Measurements from ENCODE around the gene COG2.

Gene COG2

DNA sequence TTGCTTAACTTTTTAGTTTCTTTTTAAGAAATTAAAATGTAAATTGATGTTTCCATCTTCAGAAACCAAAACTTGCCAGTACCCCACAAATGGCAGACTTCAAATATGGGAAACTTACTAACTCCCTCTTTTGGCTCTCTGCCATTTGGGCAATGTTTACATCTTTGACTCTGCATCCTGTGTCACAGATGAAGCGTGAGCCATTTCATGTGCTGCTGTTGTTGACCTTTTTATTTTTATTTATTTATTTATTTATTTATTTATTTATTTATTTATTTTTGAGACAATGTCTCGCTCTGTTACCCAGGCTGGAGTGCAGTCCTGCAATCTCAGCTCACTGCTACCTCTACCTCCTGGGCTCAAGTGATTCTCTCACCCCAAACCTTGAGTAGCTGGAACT is 16.0 kb upstream of the COG2 start:
- Histone ChIP-seq H3K4me3 (ENCODE audit: low read depth, low read length) (no peak overlapping the region), H3K27ac (ENCODE audit: extremely low read depth, low read depth, low read length) (no peak overlapping the region), H3K9me3 (ENCODE audit: control insufficient read depth, insufficient read depth, low read depth, low read length) (no peaks in the 10 kb centered on the region), H3K4me1 (ENCODE audit: control insufficient read depth, insufficient read depth, low read length) (no peaks in the 10 kb centered on the region), H3K36me3 (ENCODE audit: control insufficient read depth in 2 of 2, insufficient read depth in 1 of 2, low read length in 2 of 2) (no peaks in the 10 kb centered on the region)
- ChIA-PET CTCF (interaction anchor here (0.8 to 1.2 kb wide), 4 partner anchors 10 to 78 kb away, joined by 3 to 6 read pairs (median 4); no protein-coding TSS in a partner anchor), POLR2A (no interaction called here)
- TF ChIP-seq ZNF16 (tag by site-specific recombination; IDR thresholded peaks at IDR 0.05; ENCODE audit: low read depth) (no peak), ZNF426 (tag by site-specific recombination; IDR thresholded peaks at IDR 0.05) (peak; percentile 86), ZNF623 (tag by site-specific recombination; IDR thresholded peaks at IDR 0.05) (peak; percentile 83), ZNF621 (tag by site-specific recombination; IDR thresholded peaks at IDR 0.05) (no peak), ZNF654 (tag by site-specific recombination; IDR thresholded peaks at IDR 0.05; ENCODE audit: low read depth) (no peak), ZNF677 (tag by site-specific recombination; IDR thresholded peaks at IDR 0.05) (no peak), ZNF19 (tag by site-specific recombination; IDR thresholded peaks at IDR 0.05; ENCODE audit: low read depth) (0 out of 2 replicates have a peak, but pooled peaks have one; percentile 60), ZNF76 (tag by site-specific recombination; IDR thresholded peaks at IDR 0.05; ENCODE audit: borderline replicate concordance, low read depth) (no peak), ZNF473 (tag by site-specific recombination; IDR thresholded peaks at IDR 0.05) (no peak), ZNF555 (tag by site-specific recombination; conservative IDR thresholded peaks at IDR 0.05) (peak; percentile 94), ZFP3 (tag by site-specific recombination; IDR thresholded peaks at IDR 0.05; ENCODE audit: low read depth) (0 out of 2 replicates have a peak, but pooled peaks have one; percentile 24), ZNF140 (tag by site-specific recombination; IDR thresholded peaks at IDR 0.05) (peak; percentile 81), AEBP2 (tag by site-specific recombination; IDR thresholded peaks at IDR 0.05; ENCODE audit: borderline replicate concordance) (0 out of 2 replicates have a peak, but pooled peaks have one; percentile 13), ZNF785 (tag by site-specific recombination; IDR thresholded peaks at IDR 0.05) (no peak), GFI1B (tag by site-specific recombination; IDR thresholded peaks at IDR 0.05) (peak; percentile 64; the same call in 1 of the 2 replicates), ZNF510 (tag by site-specific recombination; IDR thresholded peaks at IDR 0.05; ENCODE audit: insufficient replicate concordance) (peak; percentile 78), ZNF776 (tag by site-specific recombination; IDR thresholded peaks at IDR 0.05; ENCODE audit: borderline replicate concordance) (no peak), ZNF629 (tag by site-specific recombination; IDR thresholded peaks at IDR 0.05) (peak; percentile 41; the same call in 1 of the 2 replicates), ZNF335 (tag by site-specific recombination; conservative IDR thresholded peaks at IDR 0.05) (no peak), ZNF791 (tag by site-specific recombination; IDR thresholded peaks at IDR 0.05) (0 out of 2 replicates have a peak, but pooled peaks have one; percentile 76), WT1 (tag by site-specific recombination; IDR thresholded peaks at IDR 0.05) (0 out of 2 replicates have a peak, but pooled peaks have one; percentile 17), ZNF707 (tag by site-specific recombination; IDR thresholded peaks at IDR 0.05) (no peak), HOXA7 (CRISPR knock-in tag; IDR thresholded peaks at IDR 0.05; ENCODE audit: borderline replicate concordance) (no peak), ZNF175 (tag by site-specific recombination; IDR thresholded peaks at IDR 0.05) (no peak), ZNF433 (tag by site-specific recombination; IDR thresholded peaks at IDR 0.05; ENCODE audit: low read depth) (peak; percentile 91), YY2 (tag by site-specific recombination; IDR thresholded peaks at IDR 0.05) (no peak), ZNF394 (tag by site-specific recombination; IDR thresholded peaks at IDR 0.05; ENCODE audit: borderline replicate concordance) (peak; percentile 93), ZNF10 (tag by site-specific recombination; IDR thresholded peaks at IDR 0.05) (no peak), OVOL3 (tag by site-specific recombination; IDR thresholded peaks at IDR 0.05) (0 out of 2 replicates have a peak, but pooled peaks have one; percentile 28), ZNF664 (tag by site-specific recombination; IDR thresholded peaks at IDR 0.05) (peak; percentile 76), ZNF843 (tag by site-specific recombination; IDR thresholded peaks at IDR 0.05) (no peak)
- TF ChIP-seq, protein P1, sequence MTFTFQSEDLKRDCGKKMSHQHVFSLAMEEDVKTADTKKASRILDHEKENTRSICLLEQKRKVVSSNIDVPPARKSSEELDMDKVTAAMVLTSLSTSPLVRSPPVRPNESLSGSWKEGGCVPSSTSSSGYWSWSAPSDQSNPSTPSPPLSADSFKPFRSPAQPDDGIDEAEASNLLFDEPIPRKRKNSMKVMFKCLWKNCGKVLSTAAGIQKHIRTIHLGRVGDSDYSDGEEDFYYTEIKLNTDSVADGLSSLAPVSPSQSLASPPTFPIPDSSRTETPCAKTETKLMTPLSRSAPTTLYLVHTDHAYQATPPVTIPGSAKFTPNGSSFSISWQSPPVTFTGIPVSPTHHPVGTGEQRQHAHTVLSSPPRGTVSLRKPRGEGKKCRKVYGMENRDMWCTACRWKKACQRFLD (tag by site-specific recombination; IDR thresholded peaks at IDR 0.05), result 0 out of 2 replicates have a peak, but pooled peaks have one; percentile 75
- TF ChIP-seq, protein P2, sequence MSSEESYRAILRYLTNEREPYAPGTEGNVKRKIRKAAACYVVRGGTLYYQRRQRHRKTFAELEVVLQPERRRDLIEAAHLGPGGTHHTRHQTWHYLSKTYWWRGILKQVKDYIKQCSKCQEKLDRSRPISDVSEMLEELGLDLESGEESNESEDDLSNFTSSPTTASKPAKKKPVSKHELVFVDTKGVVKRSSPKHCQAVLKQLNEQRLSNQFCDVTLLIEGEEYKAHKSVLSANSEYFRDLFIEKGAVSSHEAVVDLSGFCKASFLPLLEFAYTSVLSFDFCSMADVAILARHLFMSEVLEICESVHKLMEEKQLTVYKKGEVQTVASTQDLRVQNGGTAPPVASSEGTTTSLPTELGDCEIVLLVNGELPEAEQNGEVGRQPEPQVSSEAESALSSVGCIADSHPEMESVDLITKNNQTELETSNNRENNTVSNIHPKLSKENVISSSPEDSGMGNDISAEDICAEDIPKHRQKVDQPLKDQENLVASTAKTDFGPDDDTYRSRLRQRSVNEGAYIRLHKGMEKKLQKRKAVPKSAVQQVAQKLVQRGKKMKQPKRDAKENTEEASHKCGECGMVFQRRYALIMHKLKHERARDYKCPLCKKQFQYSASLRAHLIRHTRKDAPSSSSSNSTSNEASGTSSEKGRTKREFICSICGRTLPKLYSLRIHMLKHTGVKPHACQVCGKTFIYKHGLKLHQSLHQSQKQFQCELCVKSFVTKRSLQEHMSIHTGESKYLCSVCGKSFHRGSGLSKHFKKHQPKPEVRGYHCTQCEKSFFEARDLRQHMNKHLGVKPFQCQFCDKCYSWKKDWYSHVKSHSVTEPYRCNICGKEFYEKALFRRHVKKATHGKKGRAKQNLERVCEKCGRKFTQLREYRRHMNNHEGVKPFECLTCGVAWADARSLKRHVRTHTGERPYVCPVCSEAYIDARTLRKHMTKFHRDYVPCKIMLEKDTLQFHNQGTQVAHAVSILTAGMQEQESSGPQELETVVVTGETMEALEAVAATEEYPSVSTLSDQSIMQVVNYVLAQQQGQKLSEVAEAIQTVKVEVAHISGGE (tag by site-specific recombination; conservative IDR thresholded peaks at IDR 0.05; ENCODE audit: low read depth), result peak; percentile 87
